HEK293T (cell line): Measurements from ENCODE around the gene THRB.

Source experiments
- CTCF ChIA-PET: fragments of 350-600 bp; formaldehyde crosslinking; extraction: SDS; loops from one replicate; lab custom pipeline; 2021; ENCODE audit warnings: antibody characterized with exemption, inconsistent platforms; lab: Yijun Ruan, JAX
- POLR2A ChIA-PET: fragments of 350-600 bp; formaldehyde crosslinking; extraction: SDS; loops from one replicate; lab custom pipeline; 2020; ENCODE audit warnings: antibody characterized with exemption, inconsistent platforms; lab: Yijun Ruan, JAX
- DNase-seq: peaks from one replicate; pipeline ENCODE4 v3.0.0; 2012; ENCODE audit warnings: mixed read lengths; ENCODE audit errors: extremely low spot score
- ARNT ChIP-seq: fragments of 450-650 bp; IDR thresholded peaks from 2 replicates; pipeline ENCODE4 v1.6.1; 2017; ENCODE audit warnings: mild to moderate bottlenecking
- BHLHE40 ChIP-seq: fragments of 450-650 bp; IDR thresholded peaks from 2 replicates; pipeline ENCODE4 v1.6.1; 2016; ENCODE audit warnings: mild to moderate bottlenecking, moderate library complexity, borderline replicate concordance
- CTBP1 ChIP-seq: fragments of 450-650 bp; IDR thresholded peaks from 2 replicates; pipeline ENCODE4 v1.6.1; 2016; ENCODE audit warnings: borderline replicate concordance
- ELF4 ChIP-seq: fragments of 450-650 bp; IDR thresholded peaks from 2 replicates; pipeline ENCODE4 v1.6.1; 2017; ENCODE audit warnings: antibody characterized with exemption
- FOXA1 ChIP-seq: fragments of 450-650 bp; IDR thresholded peaks from 2 replicates; pipeline ENCODE4 v1.6.1; 2016; ENCODE audit warnings: mild to moderate bottlenecking
- FOXK2 ChIP-seq: fragments of 450-650 bp; IDR thresholded peaks from 2 replicates; pipeline ENCODE4 v1.6.1; 2016; ENCODE audit warnings: mild to moderate bottlenecking
- FOXM1 ChIP-seq: fragments of 450-650 bp; IDR thresholded peaks from 2 replicates; pipeline ENCODE4 v1.6.1; 2017; ENCODE audit warnings: mild to moderate bottlenecking, borderline replicate concordance
- HDGF ChIP-seq: fragments of 450-650 bp; IDR thresholded peaks from 2 replicates; pipeline ENCODE4 v1.6.1; 2017; ENCODE audit warnings: antibody characterized with exemption, borderline replicate concordance
- L3MBTL2 ChIP-seq: fragments of 450-650 bp; conservative IDR thresholded peaks from 2 replicates; pipeline ENCODE4 v1.6.1; 2016; ENCODE audit warnings: mild to moderate bottlenecking
- LEF1 ChIP-seq: fragments of 450-650 bp; IDR thresholded peaks from 2 replicates; pipeline ENCODE4 v1.6.1; 2017; ENCODE audit warnings: mild to moderate bottlenecking, borderline replicate concordance
- NFRKB ChIP-seq: fragments of 450-650 bp; IDR thresholded peaks from 2 replicates; pipeline ENCODE4 v1.6.1; 2016; ENCODE audit warnings: mild to moderate bottlenecking, moderate library complexity
- PKNOX1 ChIP-seq: fragments of 450-650 bp; IDR thresholded peaks from 2 replicates; pipeline ENCODE4 v1.6.1; 2016
- SP1 ChIP-seq: fragments of 450-650 bp; IDR thresholded peaks from 2 replicates; pipeline ENCODE4 v1.6.1; 2017
- SUZ12 ChIP-seq: fragments of 450-650 bp; IDR thresholded peaks from 2 replicates; pipeline ENCODE4 v1.6.1; 2016; ENCODE audit warnings: mild to moderate bottlenecking
- TARDBP ChIP-seq: fragments of 450-650 bp; IDR thresholded peaks from 2 replicates; pipeline ENCODE4 v1.6.1; 2016
- ZNF384 ChIP-seq: fragments of 450-650 bp; IDR thresholded peaks from 2 replicates; pipeline ENCODE4 v1.6.1; 2016

Gene THRB

GRCh38 chr3:24154781-24155180 is 339.9 kb downstream of the THRB start:
- no peak for DNase-seq
- POLR2A ChIA-PET = no interaction called here
- no peak for TF ChIP-seq L3MBTL2
- TF ChIP-seq PKNOX1 = no peak
- TF ChIP-seq ELF4 = no peak
- no peak for TF ChIP-seq FOXA1
- no peak for TF ChIP-seq HDGF
- no peak for TF ChIP-seq TARDBP
- no peak for TF ChIP-seq BHLHE40
- CTCF ChIA-PET = interaction anchor here (0.6 kb wide), 1 partner anchor 724 kb away, joined by 4 read pairs; no protein-coding TSS in a partner anchor

GRCh38 chr3:24154013-24154695 is 340.5 kb downstream of the THRB start:
- TF ChIP-seq SP1 (no peak), TARDBP (no peak), LEF1 (no peak), FOXM1 (no peak), ARNT (no peak), PKNOX1 (no peak), ZNF384 (no peak), BHLHE40 (no peak), NFRKB (no peak), L3MBTL2 (no peak), HDGF (no peak), FOXK2 (no peak), ELF4 (no peak), SUZ12 (no peak), FOXA1 (no peak), CTBP1 (no peak)
- DNase-seq = no peak
- ChIA-PET CTCF (interaction anchor here (0.6 kb wide), 1 partner anchor 723 kb away, joined by 4 read pairs; no protein-coding TSS in a partner anchor), POLR2A (no interaction called here)

GRCh38 chr3:24151594-24151993 is 343.1 kb downstream of the THRB start:
- DNase-seq = no peak
- POLR2A ChIA-PET = no interaction called here
- CTCF ChIA-PET = no interaction called here
- TF ChIP-seq ARNT (no peak), FOXK2 (no peak), ZNF384 (no peak), BHLHE40 (no peak), SP1 (no peak), TARDBP (no peak), L3MBTL2 (no peak), HDGF (no peak), FOXA1 (no peak), SUZ12 (no peak), ELF4 (no peak), CTBP1 (no peak), NFRKB (no peak), FOXM1 (no peak)

- CTCF ChIA-PET = interaction anchor here (0.7 kb wide), 1 partner anchor 451 kb away, joined by 4 read pairs; no protein-coding TSS in a partner anchor
- peak; percentile 25 for DNase-seq
- POLR2A ChIA-PET = no interaction called here
- TF ChIP-seq SUZ12 = no peak
- TF ChIP-seq ELF4 = no peak
- no peak for TF ChIP-seq ZNF384
- TF ChIP-seq NFRKB = no peak
- no peak for TF ChIP-seq ARNT
- TF ChIP-seq TARDBP = no peak
- TF ChIP-seq PKNOX1 = no peak
- TF ChIP-seq HDGF = no peak
- no peak for TF ChIP-seq FOXM1
- no peak for TF ChIP-seq L3MBTL2
- TF ChIP-seq SP1 = no peak
- TF ChIP-seq CTBP1 = no peak
Observed at GRCh38 chr3:24149032-24149431, 345.6 kb downstream of the THRB start.

GRCh38 chr3:24145981-24146822 is 348.4 kb downstream of the THRB start:
- CTCF ChIA-PET = interaction anchor here (0.6 to 0.7 kb wide), 2 partner anchors 143 to 184 kb away, joined by 3 read pairs; no protein-coding TSS in a partner anchor
- no peak for TF ChIP-seq NFRKB
- TF ChIP-seq LEF1 = no peak
- POLR2A ChIA-PET = no interaction called here
- no peak for DNase-seq
